CD4-positive, alpha-beta T cell treated with Interleukin-4 for 1 hour (primary cell): ENCODE data around the gene SYNGR2.
"Not testable (repeated sequence)": the region's sequence is repeated elsewhere in the genome, so short reads cannot be mapped to it uniquely, and the experiment has no call there.

ENCODE experiments used
- DNase-seq, 2 donors: peaks; one replicate each; pipeline ENCODE4 v3.0.0-alpha.2; 2020 to 2022

Gene SYNGR2

GRCh38 chr17:78130437-78131101 lies 37.8 kb upstream of the SYNGR2 start, which contains the start of gene TMC8:
Gene TMC8 (plus strand): TSS chr17:78130771. CDS start chr17:78131589, 818 bp downstream.
- DNase-seq, result peak; percentile 82 to 89

GRCh38 chr17:78131172-78132083 lies 37.0 kb upstream of the SYNGR2 start:
- DNase-seq, result no peak

DNA sequence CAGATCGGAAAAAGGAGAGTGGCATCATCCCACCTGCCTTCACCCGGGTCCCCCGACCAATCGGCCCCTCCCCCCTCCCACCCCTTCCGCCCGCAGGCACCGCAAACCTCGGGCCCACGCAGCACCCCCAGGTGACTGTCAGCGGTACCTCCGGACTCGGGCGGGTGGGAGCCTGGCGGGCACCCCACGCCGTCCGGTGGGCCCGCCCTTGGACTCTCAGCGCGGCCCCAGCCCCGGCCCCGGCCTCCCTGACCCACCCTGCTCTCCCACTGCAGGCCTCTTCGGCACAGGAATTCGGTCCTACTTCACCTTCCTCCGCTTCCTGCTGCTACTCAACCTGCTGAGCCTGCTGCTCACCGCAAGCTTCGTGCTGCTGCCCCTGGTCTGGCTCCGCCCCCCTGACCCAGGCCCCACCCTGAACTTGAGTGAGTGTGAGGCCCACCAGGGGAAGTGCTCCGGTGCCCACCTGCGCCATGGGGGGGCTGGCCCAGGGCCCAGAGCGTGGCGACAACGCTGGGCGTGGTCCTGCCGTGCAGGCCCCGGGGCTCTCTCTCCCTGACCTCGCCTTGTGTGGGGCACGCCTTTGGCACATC lies 36.2 kb upstream of the SYNGR2 start:
- peak; percentile 82 to 88 for DNase-seq

GRCh38 chr17:78132767-78133178 lies 35.6 kb upstream of the SYNGR2 start:
- no peak for DNase-seq

DNA sequence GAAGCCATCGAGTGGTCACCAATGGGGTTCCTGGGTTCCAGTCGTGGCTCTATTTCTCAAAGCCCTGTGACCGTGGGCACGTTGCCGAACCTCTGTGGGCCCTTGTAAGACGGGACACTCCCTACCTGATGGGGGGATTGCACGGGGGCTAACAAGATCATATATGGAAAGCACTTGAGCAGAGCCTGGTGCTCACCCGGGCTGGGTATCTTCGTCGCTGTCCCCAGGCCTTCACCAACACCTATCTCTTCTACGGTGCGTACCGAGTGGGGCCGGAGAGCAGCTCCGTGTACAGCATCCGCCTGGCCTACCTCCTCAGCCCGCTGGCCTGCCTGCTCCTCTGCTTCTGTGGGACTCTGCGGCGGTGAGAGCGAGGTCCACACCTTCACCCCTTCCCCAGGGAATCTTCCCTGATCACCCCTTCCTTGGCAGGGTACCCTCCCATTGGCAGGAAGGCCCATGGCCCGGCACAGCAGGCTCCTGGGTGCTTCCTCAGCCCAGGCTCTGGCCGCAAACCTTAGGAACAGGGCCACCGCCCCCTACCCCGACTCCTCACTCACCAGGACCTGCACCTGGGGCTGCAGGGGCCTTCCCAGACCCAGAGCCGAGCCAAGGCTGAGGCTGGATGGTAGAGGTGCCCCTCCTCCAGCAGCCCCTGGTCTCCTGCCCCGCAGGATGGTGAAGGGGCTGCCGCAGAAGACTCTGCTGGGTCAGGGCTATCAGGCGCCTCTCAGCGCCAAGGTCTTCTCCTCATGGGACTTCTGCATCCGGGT lies 35.0 kb upstream of the SYNGR2 start:
- DNase-seq, result no peak

DNA sequence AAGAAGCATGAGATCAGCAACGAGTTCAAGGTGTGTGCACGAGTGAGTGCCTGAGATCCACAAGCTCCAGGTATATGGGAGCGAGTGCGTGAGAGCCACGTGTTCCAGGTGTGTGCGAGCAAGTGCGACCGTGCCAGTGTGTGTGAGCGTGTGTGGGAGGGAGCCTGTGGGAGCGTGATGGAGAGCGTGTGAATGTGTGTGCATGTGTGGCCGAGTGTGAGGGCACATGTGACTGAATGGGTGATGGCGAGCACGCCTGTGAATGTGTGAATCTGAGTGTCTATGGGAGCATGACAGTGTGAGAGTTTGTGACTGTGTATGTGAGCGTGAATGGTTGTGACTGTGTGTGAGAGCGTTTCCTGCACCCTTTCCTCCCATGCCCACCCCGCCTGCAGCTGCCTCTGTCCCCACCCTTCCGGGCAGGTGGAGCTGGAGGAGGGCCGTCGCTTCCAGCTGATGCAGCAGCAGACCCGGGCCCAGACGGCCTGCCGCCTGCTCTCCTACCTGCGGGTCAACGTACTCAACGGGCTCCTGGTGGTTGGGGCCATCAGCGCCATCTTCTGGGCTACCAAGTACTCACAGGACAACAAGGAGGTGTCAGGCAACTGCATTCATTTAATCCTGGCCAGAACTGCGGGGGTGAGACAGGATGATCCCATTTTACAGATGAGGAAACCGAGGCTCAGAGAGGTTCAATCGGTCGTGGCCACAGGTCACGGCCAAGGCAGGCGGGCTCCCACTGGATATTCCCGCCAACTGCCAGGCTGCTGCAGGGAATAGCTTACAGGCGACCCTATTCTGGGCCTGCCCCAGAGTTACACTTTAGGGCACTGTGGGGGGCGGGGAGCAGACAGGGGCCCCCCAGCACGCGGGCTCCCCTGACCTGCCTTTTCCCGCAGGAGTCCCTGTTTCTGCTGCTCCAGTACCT lies 34.1 kb upstream of the SYNGR2 start:
- peak; percentile 89 for DNase-seq

DNA sequence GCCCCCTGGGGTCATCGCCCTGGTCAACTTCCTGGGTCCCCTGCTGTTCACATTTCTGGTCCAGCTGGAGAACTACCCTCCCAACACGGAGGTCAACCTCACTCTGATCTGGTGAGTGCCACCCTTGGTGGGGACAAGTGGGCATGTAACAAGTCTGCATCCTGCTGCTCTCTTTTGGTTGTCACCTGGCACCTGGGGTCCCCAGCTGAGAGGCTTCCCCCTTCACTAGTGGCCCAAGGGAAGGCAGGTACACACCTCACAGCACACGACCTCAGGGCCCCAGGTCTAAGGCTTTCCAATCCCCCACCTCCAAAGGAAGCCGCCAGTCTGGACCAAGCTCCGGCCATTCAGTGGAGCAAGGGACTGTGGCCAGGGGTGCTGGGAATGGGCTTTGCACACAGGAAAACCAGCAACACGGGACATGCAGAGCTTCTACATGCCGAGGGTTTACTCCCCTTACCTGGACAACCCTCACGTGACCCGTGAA lies 33.4 kb upstream of the SYNGR2 start:
- no peak for DNase-seq

DNA sequence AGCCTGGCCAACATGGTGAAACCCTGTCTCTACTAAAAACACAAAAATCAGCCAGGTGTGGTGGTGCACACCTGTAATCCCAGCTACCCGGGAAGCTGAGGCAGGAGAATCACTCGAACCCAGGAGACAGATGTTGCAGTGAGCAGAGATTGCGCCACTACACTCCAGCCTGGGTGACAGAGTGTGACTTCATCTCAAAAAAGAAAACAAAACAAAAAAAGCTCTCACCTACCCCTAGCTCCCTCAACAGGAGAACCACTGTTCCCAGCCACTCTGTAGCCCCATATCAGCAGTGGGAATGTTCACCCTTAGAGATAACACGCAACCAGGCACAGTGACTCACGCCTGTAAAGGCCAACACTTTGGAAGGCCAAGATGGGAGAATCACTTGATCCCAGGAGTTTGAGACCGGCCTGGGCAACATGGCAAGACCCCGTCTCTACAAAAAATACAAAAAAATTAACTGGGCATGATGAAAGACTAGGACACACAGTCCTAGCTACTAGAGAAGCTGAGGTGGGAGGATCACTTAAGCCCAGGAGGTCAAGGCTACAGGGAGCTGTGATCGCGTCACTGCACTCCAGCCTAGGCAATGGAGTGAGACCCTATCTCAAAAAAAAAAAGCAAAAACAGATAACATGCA lies 32.4 kb upstream of the SYNGR2 start:
- no peak for DNase-seq

DNA sequence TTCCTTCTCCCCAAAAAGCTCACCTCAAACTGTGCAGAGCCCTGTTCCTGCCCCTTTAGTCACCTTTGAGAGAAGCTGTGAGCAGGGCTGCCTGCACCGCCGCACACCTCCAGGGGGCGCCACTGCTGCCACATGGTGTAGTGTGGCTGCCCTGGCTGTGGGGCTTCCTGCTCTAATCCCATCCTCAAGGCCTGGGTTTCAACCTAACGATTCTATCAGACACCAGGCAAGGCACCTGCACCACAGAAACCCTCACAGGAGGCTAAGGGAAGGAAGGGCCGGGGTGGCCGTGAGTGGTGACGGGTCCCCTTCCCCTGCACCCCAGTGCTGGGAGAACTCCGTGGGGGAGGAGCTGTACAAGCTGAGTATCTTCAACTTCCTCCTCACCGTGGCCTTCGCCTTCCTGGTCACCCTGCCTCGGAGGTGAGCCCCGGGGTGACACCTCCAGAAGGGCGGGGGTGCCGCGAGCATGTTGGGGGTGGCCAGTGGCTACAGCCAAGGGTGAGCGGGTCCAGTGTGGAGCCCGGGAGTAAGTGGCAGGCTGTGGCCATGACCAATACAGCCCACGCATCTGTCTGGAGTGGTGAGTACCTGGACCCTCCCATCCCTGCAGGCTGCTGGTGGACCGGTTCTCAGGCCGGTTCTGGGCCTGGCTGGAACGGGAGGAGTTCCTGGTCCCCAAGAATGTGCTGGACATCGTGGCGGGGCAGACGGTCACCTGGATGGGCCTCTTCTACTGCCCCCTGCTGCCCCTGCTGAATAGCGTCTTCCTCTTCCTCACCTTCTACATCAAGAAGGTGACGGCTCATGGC lies 30.8 kb upstream of the SYNGR2 start:
- peak; percentile 46 to 50 for DNase-seq

GRCh38 chr17:78138204-78139060 lies 29.9 kb upstream of the SYNGR2 start:
- DNase-seq, result no peak

- DNase-seq, result not testable (repeated sequence)
Measured at GRCh38 chr17:78139861-78140168, 28.6 kb upstream of the SYNGR2 start.

GRCh38 chr17:78140169-78141051 lies 28.0 kb upstream of the SYNGR2 start:
- peak; percentile 97 for DNase-seq

- no peak for DNase-seq
Measured at GRCh38 chr17:78141437-78142118, 26.8 kb upstream of the SYNGR2 start.

DNA sequence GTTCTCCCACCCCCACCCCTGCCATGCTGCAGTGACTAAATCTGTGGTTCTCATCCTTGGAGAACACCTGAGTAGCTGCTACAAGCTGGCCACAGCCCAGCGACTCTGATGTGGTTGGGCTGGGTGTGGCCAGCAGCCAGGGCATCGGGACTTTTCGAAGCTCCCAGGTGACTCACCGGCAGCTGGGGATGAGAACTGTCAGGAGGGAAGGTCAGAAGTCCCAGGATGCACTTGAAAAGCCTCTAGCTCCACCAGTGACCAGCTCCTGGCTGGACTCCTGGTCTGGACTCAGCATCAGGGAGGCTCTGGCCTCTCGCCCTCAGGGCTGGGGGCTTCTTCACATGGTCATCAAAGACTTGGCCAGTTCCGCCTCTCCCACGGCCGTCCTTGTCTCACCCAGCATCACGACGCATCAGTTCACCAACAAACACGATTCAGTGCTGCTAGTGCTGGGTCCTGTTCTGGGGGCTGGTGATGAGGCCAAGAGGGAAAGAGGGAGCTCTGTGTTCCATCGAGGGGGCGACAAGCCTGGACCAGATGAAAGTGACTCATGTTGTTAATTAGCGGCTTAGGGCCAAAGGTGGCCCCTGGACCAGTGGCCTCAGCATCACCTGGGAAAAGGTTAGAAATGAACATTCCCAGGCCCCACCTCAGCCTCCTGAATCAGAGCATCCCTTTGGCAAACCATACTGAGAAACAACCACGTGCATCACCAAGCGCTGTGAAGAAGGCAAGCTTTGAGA lies 26.1 kb upstream of the SYNGR2 start:
- DNase-seq, result no peak

GRCh38 chr17:78143214-78144146 lies 24.9 kb upstream of the SYNGR2 start:
- DNase-seq, result no peak
